HG03342 (cell line): ENCODE measurements around the gene PRKCB.

Experiments used
- ATAC-seq: cut with Tn5 transposase; IDR thresholded peaks from one replicate; pipeline ENCODE4 v1.9.1; 2021; ENCODE audit warnings: mild to moderate bottlenecking, moderate library complexity; ENCODE audit not compliant: unreplicated experiment

The PRKCB gene

GRCh38 chr16:23835390-23836077, at the start of gene PRKCB:
Gene PRKCB (plus strand): TSS chr16:23835983.
- peak; percentile 75 for ATAC-seq

DNA sequence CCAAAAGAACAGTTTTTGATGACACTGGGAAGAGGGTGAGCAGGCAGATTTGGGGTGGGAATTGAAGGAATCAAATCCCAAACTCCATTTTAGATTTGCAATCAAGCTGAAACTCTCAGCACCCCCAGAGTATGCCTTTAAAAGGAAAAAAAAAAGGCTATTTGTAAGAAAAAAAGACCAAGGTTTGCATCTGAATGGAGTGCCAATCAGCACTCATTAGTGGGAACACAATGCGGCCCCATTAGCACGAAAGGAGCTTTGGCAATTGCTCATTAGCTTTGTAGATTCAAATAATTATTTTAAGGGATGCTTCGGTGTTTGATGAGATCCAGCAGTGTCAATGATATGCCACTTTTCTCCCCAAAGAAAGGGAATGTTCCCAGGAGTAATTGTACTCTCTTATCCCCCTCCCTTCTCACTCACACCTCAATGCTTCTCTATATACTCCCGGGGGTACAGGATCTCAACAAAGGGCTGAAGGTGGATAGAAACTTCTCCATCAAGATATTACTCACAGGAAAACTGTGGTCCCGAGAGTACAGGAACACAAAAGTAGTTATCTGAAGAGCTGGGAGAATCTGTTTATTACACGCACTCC, 48.7 kb upstream of the PRKCB start:
- no peak for ATAC-seq

DNA sequence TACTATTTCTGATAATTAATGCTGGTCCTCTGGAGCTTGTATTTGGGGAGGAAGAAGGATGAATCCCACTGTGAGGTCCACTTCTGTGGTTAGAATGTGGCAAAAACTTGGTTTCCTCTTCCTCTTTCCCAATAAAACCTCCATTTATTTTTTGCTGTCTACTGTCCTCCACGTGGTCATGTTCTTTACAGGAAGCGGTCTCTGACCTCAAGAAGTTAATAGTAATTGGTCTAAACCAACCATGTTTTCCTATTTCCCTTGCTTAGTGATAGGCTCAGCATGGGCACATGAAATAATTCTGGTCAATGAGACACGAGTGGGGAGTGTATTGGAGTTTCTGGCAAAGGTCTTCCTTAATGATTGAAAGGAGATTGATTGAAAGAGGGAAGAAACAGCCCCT, 47.1 kb upstream of the PRKCB start:
- no peak for ATAC-seq

- no peak for ATAC-seq
Measured at GRCh38 chr16:23795378-23795777, 40.4 kb upstream of the PRKCB start.

GRCh38 chr16:23796941-23797340, 38.8 kb upstream of the PRKCB start:
- no peak for ATAC-seq

DNA sequence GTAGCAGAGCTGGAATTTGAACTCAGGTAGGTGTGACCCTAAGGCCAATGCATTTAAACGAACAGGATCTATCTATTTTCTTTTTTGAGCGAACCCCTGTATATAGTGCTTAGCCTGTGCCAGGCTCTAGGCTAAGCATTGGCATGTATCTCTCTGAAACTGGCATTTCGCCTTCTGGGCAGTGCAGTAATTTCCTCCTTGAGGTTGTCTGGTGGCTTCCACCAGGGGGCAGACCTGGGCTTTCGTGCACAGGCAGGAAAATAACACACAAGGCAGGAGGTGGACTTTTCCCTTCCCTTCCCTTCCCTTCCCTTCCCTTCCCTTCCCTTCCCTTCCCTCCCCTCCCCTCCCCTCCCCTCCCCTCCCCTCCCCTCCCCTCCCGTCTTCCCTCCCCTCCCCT, 34.4 kb upstream of the PRKCB start:
- ATAC-seq, result no peak

DNA sequence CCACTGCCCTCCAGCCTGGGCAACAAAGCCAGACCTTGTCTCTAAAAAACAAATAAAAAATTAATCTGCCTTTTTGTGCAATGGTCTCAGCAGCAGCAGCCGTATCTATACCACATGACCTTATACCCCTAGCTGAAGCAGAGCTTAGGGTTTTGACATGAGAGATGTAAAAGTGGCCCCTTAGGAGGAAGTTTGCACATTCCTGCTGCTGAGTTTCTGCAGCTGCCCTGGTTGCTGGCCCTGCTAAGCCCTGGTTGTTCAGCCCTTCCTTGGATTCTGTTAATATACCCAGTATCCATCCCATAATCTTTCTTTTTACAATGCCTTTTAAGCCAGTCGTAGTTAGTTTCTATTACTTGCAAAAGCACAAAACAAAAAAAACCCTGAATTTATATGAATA, 33.0 kb upstream of the PRKCB start:
- ATAC-seq, result no peak

GRCh38 chr16:23803591-23804123, 32.1 kb upstream of the PRKCB start:
- peak; percentile 77 for ATAC-seq

DNA sequence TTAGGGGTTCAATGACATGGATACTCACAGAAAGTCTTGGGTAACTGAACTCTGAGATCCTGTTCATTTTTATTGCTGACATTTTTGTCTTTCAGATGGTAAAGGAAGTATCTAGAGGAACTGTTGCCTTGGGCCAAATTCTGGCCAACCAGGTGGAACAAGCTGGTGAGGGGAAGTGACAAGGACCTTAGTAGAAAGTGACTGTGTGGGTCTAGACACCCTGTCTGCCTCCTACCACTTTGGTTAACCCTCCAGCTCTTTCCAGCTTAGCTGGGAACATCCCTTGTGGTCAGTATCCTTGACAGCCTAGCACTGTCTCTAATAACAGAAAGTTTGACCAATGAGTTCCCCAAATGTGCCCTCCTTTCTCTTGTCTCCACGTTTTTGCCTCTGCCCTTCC, 28.8 kb upstream of the PRKCB start:
- no peak for ATAC-seq

DNA sequence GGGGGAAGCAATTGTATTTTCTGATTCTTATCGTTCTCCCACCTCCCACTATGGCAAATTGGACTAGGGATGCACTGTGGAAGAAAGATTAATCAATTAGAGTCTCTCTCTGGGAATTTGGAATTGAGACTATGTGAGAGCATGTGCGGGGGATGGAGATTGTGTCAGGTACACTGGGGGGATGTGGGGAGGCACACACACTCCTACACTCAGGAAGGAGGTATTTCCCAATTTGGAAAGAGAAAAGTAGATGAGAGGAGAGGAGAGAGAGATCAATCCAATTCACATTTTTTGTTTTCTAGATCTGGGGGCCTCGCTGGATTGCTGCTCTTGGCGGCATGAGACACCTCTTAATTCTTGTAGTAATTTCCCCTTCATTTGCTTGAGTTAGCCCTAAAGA, 14.3 kb upstream of the PRKCB start:
- ATAC-seq, result no peak

GRCh38 chr16:23821875-23822688, 13.7 kb upstream of the PRKCB start:
- ATAC-seq, result no peak

DNA sequence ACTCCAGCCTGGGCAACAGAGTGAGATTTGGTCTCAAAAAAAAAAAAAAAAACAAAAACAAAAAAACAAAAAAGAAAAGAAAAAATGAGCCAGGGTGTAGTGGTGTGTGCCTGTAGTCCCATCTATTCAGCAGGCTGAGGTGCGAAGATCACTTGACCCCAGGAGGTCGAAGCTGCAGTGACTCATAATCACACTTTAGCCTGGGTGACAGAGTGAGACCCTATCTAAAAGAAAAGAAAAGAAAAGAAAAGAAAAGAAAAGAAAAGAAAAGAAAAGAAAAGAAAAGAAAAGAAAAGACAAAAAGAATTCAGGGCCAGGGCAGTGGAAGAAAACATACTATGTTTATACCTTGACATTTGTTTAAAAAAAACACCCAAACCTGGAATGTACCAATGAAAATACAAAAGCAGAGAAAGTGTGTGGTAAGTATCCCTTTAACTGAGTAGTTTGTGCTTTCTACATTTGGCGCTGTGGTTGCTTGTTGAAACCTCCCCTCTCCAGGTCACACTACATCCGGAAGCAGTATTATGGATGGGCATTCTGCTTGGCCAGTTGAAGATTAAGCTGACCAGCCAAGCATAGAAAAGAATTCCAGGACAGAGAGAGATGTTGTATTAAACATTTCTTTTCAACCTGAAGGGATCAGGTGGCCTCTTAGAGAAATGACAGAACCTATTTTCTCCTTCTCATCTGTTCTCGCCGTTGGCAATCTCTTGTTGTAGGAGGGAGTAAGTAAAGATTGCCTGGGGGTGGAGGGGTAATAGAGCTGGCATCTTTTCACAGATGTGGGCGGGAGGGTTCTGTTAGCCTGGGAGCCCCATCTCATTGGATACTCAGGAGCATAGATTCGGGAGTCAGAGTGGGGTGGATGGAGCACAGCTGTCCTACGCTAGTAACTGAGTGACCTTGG, 12.1 kb upstream of the PRKCB start:
- no peak for ATAC-seq

GRCh38 chr16:23824909-23825308, 10.9 kb upstream of the PRKCB start:
- no peak for ATAC-seq

DNA sequence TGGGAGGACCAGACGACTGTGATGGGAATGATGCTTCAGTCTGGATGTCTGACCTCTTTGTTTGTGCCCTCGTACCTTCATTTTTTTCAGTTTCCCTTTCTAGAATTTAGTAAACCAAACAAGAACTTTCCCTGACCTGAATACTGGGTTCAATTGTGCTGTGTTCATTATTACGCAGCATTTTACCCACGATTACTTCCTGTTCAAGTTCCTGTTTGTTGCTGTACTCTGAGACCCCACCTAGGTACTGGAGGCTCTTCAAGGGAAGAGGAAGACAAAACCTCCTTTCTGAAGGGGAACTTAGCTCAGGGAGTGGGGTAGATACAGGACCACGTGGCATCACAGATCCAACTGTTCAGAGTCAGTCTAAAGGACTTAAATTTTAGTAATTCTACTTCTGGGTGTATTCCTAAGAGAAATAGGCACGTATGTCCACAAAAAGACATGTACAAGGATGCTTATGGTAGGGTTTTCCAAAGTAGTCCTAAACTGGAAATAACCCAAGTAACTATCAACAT, 9.2 kb upstream of the PRKCB start:
- ATAC-seq, result peak; percentile 81

- ATAC-seq, result no peak
Measured at GRCh38 chr16:23827057-23827456, 8.7 kb upstream of the PRKCB start.

DNA sequence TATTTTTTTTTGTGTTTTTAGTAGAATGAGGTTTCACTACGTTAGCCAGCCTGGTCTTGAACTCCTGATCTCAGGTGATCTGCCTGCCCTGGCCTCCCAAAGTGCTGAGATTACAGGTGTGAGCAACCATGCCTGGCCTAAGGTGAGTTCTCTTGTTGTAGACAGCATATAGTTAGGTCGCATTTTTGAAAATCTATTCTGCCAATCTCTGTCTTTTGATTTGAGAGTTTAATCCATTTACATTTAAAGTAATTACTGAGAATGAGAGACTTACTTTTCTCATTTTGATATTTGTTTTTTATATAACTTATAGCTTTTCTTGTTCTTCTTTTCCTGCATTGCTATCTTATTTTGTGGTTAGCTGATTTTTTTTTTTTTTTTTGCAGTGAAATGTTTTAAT, 6.3 kb upstream of the PRKCB start:
- ATAC-seq, result no peak

GRCh38 chr16:23830276-23830675, 5.5 kb upstream of the PRKCB start:
- ATAC-seq, result no peak

GRCh38 chr16:23832882-23833281, 2.9 kb upstream of the PRKCB start:
- no peak for ATAC-seq

GRCh38 chr16:23833504-23833903, 2.3 kb upstream of the PRKCB start:
- ATAC-seq, result no peak

- no peak for ATAC-seq
Measured at GRCh38 chr16:23833960-23834685, 1.7 kb upstream of the PRKCB start.
